GM18526 (cell line): ENCODE results near the gene PTX4.
A peak's percentile ranks its signal among the peaks of the same experiment; 100 is the strongest.

Experiments
- POLR2A ChIP-seq: IDR thresholded peaks from 3 replicates; pipeline ENCODE4 v1.6.1; 2011; ENCODE audit not compliant: insufficient read length; ENCODE audit errors: extremely low read depth

The PTX4 gene

DNA sequence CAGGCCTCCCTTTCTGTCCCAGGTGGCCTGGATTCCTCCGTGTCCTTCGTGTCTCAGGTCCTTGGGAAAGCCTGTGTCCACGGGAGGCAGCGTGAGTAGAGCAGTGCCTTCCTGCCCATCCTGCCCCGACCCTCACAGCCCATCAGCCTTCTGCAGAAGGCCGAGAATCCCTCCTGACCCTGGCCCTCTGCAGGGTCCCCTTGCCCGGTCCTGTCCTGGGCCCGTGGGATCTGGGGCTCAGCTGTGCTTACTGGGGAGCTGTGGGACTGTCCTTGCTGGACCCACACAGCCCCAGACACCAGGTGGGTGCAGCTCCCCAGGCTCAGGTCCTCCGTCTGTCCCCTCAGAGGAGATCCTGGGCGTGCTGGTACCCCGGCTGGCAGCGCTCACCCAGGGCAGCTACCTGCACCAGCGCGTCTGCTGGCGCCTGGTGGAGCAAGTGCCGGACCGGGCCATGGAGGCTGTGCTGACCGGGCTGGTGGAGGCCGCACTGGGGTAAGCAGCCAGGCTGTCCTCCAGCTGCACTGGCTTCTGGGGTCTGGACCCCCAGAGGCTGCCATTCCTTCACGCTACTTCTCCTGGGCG is 8.4 kb upstream of the PTX4 start:
- no peak for TF ChIP-seq POLR2A

GRCh38 chr16:1496464-1496863 is 7.7 kb upstream of the PTX4 start:
- no peak for TF ChIP-seq POLR2A

GRCh38 chr16:1495889-1496262 is 7.1 kb upstream of the PTX4 start:
- TF ChIP-seq POLR2A, result no peak

DNA sequence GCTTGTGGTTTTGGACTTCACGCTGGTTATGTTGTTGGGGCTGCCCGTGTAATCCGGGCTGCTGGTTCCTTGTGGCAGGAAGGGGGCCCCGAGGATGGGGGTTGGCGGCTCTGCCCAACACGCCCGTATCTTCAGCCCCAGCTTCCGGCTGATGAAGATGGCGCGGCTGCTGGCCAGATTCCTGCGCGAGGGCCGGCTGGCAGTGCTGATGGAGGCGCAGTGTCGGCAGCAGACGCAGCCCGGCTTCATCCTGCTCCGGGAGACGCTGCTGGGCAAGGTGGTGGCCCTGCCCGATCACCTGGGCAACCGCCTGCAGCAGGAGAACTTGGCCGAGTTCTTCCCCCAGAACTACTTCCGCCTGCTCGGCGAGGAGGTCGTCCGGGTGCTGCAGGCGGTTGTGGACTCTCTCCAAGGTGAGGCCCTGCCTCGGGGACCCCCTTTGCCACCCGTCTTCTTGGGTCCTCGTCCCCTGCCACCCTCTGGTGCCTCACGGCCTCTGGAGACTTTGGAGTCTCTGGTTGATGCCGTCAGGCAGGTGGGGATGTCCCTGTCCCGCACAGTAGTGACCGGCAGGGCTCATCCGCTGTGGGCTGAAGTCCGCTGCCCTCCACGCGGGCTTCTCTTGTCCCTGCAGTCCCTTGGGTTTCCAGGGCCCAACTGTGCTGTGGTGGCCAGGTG is 6.6 kb upstream of the PTX4 start:
- no peak for TF ChIP-seq POLR2A

DNA sequence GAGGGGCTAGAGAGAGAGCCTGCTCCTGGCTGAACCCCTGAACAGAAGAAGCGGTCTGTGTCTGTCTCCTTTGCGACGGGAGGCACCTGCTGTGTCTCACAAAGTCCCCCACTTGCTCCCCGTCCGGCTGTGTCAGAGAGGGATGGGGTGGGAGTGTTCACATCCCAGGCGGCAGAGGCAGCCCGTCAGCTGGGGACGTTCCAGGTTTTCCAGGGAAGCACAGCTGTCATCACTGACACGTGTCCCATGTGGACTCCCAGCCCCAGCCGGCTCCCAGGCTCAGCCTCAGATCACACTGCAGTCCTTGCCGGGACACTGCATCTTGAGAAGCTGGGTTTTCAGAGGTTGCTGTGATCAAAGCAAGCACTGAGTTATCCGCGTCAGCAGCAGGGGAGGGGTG is 6.0 kb upstream of the PTX4 start:
- no peak for TF ChIP-seq POLR2A

GRCh38 chr16:1494129-1494640 is 5.4 kb upstream of the PTX4 start:
- no peak for TF ChIP-seq POLR2A

GRCh38 chr16:1493746-1494094 is 5.0 kb upstream of the PTX4 start:
- no peak for TF ChIP-seq POLR2A

DNA sequence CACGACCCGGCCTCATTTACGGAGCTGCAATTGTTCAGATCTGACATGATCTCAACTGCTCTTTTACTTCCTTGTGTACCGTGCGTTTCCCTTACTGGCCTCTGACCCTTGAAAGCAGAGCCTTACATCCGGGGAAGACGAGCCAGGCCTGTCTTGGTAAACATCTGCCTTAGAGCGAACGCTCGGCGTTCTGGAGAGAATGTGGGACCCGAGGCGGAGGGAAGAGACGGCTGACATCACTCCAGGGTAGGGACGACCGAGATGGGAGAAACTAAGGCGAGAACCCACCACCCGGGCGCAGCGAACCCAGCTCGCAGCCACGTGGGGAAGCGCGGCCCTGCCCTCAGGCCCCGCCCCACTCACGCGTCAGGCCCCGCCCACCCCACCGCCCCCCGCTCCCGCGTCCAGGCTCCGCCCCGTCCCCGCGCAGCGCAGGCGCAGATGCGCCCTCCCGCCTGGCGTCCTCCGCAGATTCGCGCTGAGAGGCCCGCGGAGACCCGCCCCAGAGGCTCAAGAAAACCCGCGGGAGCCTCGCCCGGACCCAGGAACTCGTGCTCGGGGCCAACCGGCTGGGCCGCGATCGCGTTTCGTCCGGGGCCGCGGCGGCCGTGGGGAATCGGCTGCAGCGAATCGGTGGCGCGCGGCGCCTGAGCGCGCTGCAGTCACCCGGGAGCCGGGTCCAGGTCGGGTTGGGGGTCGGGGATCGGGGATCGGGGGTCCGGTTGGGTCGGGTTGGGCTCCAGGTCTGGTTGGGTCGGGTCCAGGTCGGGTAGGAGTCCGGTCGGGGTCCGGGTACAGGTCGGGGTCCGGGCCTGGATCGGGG is 4.4 kb upstream of the PTX4 start, which contains the start of gene TELO2:
TELO2 (plus strand) TSS at position 438 of the 823 bp plus-strand sequence. CDS start 922 bp downstream, outside the sequence.
- TF ChIP-seq POLR2A, result peak; percentile 61

DNA sequence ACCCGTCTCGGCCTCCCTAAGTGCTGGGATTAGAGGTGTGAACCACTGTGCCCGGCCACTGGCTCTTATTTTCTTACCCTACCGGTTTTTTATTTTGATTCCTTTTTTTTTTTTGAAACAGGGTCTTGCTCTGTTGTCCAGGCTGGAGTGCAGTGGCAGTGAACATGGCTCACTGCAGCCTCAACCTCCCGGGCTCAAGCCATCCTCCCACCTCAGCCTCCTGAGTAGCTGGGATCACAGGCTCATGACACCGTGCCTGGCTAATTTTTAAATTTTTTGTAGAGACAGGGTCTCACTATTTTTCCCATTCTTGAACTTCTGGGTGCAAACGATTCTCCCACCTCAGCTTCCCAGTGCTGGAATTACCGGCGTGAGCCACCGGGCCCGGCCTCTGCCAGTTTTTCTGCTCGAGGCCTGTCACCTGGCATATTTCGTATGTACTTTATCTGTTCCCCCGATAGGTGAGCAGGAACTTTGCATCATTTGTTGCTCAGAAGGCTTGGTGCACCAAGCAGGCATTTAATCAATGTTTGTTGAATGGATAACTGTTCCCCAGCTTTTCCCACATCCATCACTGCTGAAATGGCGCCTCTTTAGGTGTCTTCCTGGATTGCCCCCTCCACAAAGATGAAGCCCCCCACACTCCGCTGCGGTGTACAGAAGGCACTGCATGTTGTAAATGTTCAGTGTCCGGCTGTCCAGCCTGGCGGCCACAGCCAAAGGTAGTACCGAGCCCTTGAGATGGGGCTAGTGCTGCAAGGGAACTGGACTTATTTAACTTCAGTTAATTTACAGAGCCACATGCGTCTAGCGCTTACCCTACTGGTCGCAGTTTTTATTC is 3.6 kb upstream of the PTX4 start:
- TF ChIP-seq POLR2A, result no peak

DNA sequence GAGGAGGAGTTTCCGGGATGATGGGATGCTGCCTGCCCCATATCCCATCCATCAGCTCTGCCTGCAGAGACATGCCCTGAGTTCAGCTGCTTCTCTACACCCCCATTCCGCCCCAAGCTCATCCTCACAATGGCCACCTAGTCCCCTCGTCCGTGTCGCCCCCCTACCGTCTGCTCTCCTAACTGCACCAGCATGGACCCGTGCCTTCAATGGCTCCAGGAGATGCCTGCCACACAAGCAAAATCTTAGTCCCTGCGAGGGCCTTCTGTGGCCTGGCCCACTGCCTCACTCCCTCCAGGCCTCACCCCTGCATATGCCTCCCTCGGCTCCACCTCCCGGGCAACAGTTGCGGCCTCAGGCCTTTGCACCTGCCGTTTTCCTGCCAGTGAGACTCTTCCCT is 2.6 kb upstream of the PTX4 start:
- no peak for TF ChIP-seq POLR2A

DNA sequence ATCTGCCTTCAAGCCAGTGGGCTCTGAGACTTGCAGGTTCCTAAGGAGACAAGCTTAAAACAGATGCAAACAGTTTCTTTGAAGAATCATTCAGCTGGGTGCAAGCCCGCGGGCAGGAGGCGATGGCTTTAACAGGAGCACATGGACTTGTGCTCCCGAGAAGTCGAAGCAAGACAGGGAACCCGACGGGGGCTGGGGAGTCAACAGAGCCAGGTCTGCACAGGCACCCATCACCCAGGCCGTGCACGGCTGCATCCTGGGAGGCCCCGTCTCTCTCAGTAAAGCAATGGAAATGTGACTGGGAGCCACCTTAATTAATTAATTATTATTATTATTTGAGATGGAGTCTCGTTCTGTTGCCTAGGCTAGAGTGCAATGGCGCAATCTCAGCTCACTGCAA is 333 bp upstream of the PTX4 start:
- TF ChIP-seq POLR2A, result no peak

DNA sequence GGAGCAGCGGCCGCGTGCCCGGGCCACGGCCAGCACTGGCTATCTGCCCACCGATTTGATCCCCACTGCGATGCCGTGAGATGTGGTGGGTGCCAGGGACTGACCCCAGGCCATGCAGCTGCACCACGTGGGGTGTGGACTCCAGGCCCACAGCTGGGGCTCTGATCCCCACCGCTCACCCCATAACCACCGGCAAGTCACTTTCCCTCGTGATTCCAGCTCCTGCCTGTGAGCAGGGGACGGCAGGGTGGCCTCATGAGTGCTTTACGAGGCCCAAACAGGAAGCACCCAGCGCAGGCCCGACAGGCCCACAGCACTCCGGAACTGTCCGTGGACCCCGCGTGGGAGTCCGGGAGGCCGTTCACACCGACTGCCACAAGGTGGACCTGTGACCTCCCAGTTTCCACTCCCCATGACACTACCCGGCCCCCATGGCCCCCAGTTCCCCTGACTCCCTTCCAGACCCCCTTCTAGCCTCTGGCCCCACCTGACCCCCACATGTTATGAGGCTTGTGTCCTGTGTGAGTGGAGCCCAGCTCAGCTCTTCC is 616 bp downstream of the PTX4 start:
- TF ChIP-seq POLR2A, result no peak

DNA sequence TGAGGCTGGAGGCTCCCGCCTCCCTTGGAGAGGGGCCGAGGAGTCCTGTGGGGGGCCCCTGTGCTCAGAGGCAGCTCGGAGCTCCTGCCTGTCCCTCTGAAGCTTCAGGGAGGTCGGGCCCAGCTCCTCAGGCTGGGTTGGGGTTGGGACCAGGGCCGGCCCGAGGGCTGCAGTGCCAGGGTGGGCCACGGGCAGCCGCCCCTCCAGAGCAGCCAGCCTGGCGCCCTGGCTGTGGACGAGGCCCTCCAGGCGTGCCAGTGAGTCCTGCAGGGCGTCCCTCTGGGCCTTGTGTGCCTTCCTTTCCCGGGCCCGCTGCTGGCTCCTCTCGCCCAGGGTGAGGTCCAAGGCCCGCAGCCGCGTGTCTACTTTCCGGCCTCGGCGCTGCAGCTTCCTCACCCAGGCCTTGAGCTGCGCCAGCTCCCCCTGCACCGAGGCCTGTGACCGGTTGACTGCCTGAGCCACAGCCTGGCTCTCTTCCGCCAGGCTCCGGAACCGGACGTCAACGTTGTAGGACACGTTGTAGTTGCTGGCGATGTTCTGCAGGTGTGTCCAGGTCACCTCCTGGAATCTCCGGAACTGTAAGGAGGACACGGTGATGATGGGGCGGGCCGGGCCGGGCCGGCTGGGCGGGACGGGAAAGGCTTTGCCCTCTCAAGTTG is 1.2 kb downstream of the PTX4 start:
- no peak for TF ChIP-seq POLR2A
